GM12801 (cell line): ENCODE measurements around the gene GSPT1.

ENCODE experiments used
- TF ChIP-seq, protein P1 (sequence below): IDR thresholded peaks from one replicate; pipeline ENCODE4 v1.5.1; 2011; ENCODE audit warnings: control low read depth; ENCODE audit not compliant: insufficient read length; ENCODE audit errors: extremely low read depth

GSPT1 gene

DNA sequence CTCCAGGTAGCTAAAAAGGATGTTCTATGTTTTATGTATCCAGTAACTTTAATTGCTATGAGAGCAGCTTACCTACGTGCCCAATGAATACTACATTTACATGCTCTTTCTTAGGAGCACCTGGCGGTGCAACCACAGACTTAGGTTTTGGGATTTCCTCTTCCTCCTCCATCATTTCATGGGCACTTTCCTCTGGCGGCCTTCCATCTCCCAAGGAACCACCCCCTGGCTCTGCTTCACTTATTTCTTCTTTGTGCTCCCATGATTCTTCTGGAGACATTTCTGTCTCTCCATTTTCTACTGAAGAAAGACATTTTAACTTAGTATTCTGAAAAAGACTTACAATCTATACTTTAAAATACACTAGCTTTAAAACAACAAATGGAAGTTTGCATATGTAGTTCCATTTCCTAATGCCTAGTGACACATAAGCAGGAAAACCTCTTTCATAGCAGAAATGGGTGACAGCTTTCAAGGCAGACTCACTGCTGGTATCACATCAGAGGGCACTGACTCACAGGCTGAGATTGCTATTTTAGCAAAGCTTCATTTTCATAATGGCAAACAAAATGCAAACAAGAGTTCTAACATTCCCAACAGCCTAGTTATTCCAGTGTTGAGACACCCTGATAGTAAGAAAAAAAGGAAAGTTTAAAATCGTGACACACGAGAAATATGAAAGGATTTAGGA, 19.1 kb downstream of the GSPT1 start:
- TF ChIP-seq, protein P1, sequence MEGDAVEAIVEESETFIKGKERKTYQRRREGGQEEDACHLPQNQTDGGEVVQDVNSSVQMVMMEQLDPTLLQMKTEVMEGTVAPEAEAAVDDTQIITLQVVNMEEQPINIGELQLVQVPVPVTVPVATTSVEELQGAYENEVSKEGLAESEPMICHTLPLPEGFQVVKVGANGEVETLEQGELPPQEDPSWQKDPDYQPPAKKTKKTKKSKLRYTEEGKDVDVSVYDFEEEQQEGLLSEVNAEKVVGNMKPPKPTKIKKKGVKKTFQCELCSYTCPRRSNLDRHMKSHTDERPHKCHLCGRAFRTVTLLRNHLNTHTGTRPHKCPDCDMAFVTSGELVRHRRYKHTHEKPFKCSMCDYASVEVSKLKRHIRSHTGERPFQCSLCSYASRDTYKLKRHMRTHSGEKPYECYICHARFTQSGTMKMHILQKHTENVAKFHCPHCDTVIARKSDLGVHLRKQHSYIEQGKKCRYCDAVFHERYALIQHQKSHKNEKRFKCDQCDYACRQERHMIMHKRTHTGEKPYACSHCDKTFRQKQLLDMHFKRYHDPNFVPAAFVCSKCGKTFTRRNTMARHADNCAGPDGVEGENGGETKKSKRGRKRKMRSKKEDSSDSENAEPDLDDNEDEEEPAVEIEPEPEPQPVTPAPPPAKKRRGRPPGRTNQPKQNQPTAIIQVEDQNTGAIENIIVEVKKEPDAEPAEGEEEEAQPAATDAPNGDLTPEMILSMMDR = no peak

DNA sequence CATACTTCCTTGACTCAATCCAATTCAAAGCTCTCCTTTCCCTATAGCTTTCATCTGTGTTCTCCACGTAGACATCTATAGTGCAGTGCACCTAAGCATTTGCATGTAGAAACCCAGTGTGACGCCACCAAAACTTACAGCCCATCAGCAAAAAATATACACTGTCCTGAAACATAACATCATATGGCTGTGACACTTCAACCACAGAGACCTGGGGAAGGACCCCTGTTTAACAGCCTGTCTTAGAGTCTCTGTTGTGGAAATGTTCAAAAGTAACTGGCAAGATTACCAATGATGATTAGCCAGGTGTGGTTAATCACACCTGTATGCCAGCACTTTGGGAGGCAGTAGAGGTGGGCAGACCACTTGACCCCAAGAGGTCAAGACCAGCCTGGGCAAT, 22.2 kb downstream of the GSPT1 start:
- TF ChIP-seq, protein P1 = no peak

DNA sequence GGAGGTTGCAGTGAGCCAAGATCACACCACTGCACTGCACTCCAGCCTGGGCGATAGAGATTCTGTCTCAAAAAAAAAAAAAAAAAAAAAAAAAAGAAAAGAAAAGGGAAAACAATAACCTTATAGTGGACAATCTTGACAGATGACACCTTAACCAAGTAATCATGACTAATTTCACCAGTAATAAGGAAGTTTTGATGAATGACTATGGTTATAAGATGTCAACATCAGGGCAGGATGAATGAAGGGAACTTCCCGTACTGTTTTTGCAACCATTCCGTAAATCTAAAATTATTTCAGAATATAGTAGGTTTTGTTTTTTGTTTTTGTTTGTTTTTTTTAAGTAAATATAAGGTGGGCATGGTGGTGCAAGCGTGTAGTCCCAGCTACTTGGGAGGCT, 23.0 kb downstream of the GSPT1 start:
- TF ChIP-seq, protein P1 = no peak

DNA sequence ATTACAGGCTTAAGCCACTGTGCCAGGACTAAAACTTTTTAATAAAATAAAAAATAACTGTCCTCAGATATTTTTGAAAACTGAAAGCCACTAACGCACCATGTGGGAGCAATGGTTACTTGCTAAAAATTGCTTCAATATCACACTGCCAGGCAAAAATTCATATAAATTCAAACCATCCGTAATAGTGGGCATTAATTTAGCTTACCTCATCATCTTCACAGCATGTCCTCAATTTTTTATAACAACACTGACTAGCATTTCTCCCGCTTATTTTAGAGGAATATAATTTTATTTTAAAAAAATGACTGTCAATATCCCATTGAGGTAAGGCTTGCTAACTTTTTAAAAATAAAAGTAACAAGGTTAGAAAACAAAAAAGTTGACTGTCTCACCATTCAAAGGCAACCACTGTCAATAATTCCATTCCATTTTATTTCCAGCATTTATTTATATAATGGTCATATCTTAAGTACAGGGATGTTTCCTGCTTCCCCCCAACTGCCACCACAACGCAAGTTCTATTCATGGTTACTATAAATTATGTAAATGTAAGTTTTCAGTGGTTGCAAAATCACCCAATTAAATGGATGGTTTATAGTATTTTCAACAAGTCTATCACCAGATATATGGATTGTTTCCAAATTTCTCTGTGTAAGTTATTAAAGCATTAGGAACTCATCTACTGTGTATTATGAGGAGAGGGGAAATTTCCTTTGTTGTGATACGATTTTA, 25.4 kb downstream of the GSPT1 start:
- TF ChIP-seq, protein P1 = no peak

DNA sequence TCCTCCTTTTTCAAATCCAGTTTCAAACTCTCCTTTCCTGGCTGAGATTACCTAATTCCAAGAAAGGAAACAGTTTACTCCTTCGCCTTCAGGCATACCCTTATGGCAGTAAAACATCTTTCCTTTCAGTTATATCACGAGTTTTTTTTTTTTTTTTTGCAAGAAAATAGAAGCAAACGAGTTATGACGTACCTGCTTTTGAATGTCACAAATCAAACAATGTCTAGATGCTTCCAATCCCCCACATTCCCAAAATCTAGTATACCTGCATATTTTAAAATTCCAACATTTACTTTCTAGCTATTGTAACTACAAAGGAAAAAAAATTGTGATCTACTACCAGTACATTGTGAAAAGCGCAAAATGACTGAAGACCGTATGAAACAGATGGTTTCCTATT, 28.9 kb downstream of the GSPT1 start:
- TF ChIP-seq, protein P1 = no peak

DNA sequence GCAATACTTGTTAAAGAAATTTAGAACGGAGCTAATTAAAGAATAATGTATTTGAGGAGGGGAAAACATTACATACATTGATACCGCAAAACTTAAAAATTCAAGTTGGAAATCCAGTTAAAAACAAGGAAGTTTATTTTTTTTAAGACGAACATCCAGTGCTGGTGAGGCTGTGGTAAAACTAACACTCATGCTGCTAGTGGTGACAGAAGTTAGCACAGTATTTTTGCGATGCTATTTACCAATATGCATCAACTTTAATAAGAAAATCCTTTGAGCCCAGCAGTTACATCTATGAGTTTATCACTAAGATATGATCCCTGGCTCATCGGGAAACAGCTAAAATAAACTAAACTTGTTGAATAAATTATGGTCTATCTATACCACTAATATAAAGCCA, 31.7 kb downstream of the GSPT1 start:
- TF ChIP-seq, protein P1 = no peak

DNA sequence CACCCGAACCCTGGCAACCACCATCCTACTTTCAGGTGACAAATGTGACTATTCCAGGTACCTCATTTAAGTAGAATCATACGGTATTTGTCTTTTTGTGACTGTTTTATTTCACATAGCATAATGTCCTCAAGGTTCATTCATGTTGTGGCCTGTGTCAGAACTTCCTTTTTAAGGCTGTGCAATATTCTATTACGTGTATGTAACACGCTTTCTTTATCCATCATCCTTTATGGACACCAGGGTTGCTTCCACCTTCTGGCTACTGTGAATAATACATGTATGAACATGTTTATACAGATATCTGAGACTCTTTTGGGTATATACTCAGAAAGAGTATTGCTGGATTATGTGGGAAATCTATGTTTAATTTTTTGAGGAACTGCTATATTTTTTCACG, 35.7 kb downstream of the GSPT1 start:
- TF ChIP-seq, protein P1 = no peak
